ENCODE data around the gene OR51G1.

Gene OR51G1

GRCh38 chr11:4881860-4882500, 42.2 kb downstream of the OR51G1 start, which contains the start of gene OR51T1:
Gene OR51T1, plus strand, starts transcription at chr11:4881900. Its CDS starts 0 bp downstream, at chr11:4881900.
- no peak within 1 kb of the TSS for H3K27ac ChIP-seq (ENCODE audit: low read depth, low read length)
- H3K4me1 ChIP-seq (ENCODE audit: control insufficient read depth in 5 of 5, insufficient read depth in 5 of 5, low read length in 5 of 5), result no peaks in the 10 kb centered on the region
- H3K27me3 ChIP-seq (ENCODE audit: control insufficient read depth in 5 of 5, insufficient read depth in 4 of 5, low read length in 5 of 5), result no peaks in the 10 kb centered on the region
- no peaks in the 10 kb centered on the region for H3K9me3 ChIP-seq (ENCODE audit: control insufficient read depth in 5 of 5, low read length in 5 of 5)
- H3K4me3 ChIP-seq (ENCODE audit: low read depth in 1 of 5, low read length in 5 of 5), result no peak within 1 kb of the TSS
- no peak within 1 kb of the TSS for H3K9ac ChIP-seq (ENCODE audit: low read length in 5 of 5)
- H3K36me3 ChIP-seq (ENCODE audit: control insufficient read depth in 5 of 5, insufficient read depth in 5 of 5, low read length in 5 of 5), result no peaks in the 10 kb centered on the region

- H3K4me3 ChIP-seq (ENCODE audit: low read depth in 1 of 5, low read length in 5 of 5), result no peak overlapping the region
- no peaks in the 10 kb centered on the region for H3K9me3 ChIP-seq (ENCODE audit: control insufficient read depth in 5 of 5, low read length in 5 of 5)
- H3K27ac ChIP-seq (ENCODE audit: low read depth, low read length), result no peak overlapping the region
- H3K4me1 ChIP-seq (ENCODE audit: control insufficient read depth in 5 of 5, insufficient read depth in 5 of 5, low read length in 5 of 5), result no peaks in the 10 kb centered on the region
- no peak overlapping the region for H3K9ac ChIP-seq (ENCODE audit: low read length in 5 of 5)
- H3K27me3 ChIP-seq (ENCODE audit: control insufficient read depth in 5 of 5, insufficient read depth in 4 of 5, low read length in 5 of 5), result no peaks in the 10 kb centered on the region
- H3K36me3 ChIP-seq (ENCODE audit: control insufficient read depth in 5 of 5, insufficient read depth in 5 of 5, low read length in 5 of 5), result no peaks in the 10 kb centered on the region
Measured at GRCh38 chr11:4881188-4881587, 43.0 kb downstream of the OR51G1 start.
